ENCODE results near the gene EHBP1.

Gene EHBP1

DNA sequence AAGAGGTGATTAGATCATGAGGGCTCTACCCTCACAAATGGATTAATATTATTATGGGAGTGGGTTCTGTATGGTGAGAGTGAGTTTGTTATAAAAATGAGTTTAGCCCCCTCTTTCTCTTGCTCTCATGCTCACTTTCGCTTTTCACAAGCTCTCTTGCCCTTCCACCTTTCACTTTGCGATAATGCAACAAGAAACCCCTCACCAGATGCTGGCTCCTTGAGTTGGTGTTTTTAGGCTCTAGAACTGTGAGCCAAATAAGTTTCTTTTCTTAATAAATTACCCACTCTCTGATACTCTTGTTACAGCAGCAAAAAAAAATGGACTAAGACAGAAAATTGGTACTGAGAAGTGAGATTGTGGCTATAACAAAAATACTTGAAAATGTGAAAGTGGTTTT lies 106.5 kb downstream of the EHBP1 start:
- no peak for DNase-seq (ENCODE audit: low read depth)
- TF ChIP-seq POLR2A (IDR thresholded peaks at IDR 0.05; ENCODE audit: extremely low read depth, insufficient read length) (no peak), MYC (IDR thresholded peaks at IDR 0.05; ENCODE audit: low read depth, low read length) (no peak)
- TF ChIP-seq, protein P1, sequence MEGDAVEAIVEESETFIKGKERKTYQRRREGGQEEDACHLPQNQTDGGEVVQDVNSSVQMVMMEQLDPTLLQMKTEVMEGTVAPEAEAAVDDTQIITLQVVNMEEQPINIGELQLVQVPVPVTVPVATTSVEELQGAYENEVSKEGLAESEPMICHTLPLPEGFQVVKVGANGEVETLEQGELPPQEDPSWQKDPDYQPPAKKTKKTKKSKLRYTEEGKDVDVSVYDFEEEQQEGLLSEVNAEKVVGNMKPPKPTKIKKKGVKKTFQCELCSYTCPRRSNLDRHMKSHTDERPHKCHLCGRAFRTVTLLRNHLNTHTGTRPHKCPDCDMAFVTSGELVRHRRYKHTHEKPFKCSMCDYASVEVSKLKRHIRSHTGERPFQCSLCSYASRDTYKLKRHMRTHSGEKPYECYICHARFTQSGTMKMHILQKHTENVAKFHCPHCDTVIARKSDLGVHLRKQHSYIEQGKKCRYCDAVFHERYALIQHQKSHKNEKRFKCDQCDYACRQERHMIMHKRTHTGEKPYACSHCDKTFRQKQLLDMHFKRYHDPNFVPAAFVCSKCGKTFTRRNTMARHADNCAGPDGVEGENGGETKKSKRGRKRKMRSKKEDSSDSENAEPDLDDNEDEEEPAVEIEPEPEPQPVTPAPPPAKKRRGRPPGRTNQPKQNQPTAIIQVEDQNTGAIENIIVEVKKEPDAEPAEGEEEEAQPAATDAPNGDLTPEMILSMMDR (IDR thresholded peaks at IDR 0.05; ENCODE audit: low read depth, low read length), result no peak
- TF ChIP-seq, protein P2, sequence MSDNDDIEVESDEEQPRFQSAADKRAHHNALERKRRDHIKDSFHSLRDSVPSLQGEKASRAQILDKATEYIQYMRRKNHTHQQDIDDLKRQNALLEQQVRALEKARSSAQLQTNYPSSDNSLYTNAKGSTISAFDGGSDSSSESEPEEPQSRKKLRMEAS (IDR thresholded peaks at IDR 0.05; ENCODE audit: low read depth, low read length), result no peak

DNA sequence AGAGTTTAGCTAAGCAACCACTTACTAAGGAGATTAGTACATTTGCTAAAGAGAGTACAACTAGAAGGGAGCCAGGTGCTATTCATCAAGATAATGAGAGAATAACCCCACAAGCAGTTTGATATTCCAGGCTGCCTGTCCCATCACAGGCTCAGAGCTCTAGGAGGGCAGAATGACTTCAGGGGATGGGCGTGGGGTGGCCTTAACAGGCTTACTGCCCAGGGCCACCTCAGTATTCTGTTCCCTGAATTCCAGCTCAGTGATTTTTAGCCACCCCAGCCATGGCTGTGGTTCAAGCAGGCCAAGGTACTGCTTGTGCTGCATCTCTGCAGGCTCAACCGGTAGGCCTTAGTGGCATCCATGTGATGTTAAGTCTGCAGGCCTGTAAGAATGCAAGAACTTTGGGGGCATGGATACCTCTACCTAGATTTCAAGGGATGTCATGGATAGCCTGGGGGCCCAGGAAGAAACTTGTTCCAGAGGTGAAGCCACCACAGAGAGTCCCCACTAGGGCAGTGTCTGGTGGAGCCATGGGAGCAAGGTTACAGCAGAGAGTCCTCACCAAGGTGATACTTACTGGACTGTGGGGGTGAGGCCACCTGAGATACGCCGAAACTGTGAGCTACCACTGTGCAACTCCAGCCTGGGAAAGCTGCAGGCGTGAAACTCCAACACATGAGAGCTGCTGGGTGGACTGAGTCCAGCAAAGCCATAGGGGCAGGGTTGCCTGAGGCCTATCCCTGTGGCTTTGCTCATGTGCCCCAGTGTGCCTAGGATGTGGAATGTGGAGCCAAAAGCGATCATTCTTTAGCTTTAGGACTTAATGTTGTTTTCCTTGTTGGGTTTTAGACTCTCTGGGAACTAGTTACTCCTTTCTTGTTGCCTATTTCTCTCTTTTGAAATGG lies 107.7 kb downstream of the EHBP1 start:
- no peak overlapping the region for H3K4me3 ChIP-seq (ENCODE audit: low read depth, low read length)
- TF ChIP-seq, protein P2 (IDR thresholded peaks at IDR 0.05; ENCODE audit: low read depth, low read length), result no peak
- TF ChIP-seq MYC (IDR thresholded peaks at IDR 0.05; ENCODE audit: low read depth, low read length) (no peak), POLR2A (IDR thresholded peaks at IDR 0.05; ENCODE audit: extremely low read depth, insufficient read length) (no peak)
- TF ChIP-seq, protein P1 (IDR thresholded peaks at IDR 0.05; ENCODE audit: low read depth, low read length), result no peak
- no peak for DNase-seq (ENCODE audit: low read depth)

More for the DNA sequence above, 106.5 kb downstream of the EHBP1 start:
- H3K4me3 ChIP-seq (ENCODE audit: low read depth, low read length), result no peak overlapping the region

DNA sequence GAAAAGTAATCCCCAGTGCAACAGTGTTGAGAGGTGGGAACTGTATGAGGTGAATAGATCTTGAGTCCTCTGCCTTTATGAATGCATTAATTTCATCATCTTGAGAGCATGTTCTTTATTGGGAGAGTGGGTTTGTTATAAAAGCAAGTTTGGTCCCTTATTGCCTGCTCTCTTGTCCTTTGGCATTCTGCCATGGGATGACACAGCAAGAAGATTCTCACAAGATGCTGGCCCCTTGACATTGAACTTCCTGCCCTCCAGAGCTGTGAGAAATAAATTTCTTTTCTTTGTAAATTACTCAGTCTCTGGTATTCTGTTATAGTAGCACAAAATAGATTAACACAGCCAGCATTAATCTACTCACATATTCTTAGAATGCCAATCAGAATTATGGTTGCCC lies 108.6 kb downstream of the EHBP1 start:
- H3K4me3 ChIP-seq (ENCODE audit: low read depth, low read length), result no peak overlapping the region
- peak; percentile 15 for DNase-seq (ENCODE audit: low read depth)
- TF ChIP-seq, protein P1 (IDR thresholded peaks at IDR 0.05; ENCODE audit: low read depth, low read length), result no peak
- TF ChIP-seq MYC (IDR thresholded peaks at IDR 0.05; ENCODE audit: low read depth, low read length), result no peak
- TF ChIP-seq POLR2A (IDR thresholded peaks at IDR 0.05; ENCODE audit: extremely low read depth, insufficient read length), result no peak
- TF ChIP-seq, protein P2 (IDR thresholded peaks at IDR 0.05; ENCODE audit: low read depth, low read length), result no peak

DNA sequence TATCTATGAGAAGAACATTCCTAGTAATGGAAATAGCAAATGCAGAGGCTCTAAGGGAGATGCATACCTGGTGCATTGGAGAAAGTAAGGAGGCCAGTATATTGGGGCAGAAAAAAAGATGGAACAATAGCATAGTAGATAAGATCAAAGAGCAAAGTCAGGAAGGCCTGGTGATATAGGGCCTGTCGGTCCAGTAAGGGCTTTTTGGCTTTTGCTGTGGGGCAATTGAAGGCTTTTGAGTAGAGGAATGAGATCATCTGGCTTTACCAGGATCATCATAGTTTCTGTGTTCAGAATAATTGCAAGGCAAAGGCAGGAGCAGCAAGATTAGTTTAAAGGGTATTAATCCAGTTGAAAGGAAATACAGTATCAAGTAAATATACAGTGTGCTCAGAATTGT lies 111.8 kb downstream of the EHBP1 start:
- no peak overlapping the region for H3K4me3 ChIP-seq (ENCODE audit: low read depth, low read length)
- TF ChIP-seq, protein P1 (IDR thresholded peaks at IDR 0.05; ENCODE audit: low read depth, low read length), result no peak
- TF ChIP-seq POLR2A (IDR thresholded peaks at IDR 0.05; ENCODE audit: extremely low read depth, insufficient read length) (no peak), MYC (IDR thresholded peaks at IDR 0.05; ENCODE audit: low read depth, low read length) (no peak)
- TF ChIP-seq, protein P2 (IDR thresholded peaks at IDR 0.05; ENCODE audit: low read depth, low read length), result no peak

DNA sequence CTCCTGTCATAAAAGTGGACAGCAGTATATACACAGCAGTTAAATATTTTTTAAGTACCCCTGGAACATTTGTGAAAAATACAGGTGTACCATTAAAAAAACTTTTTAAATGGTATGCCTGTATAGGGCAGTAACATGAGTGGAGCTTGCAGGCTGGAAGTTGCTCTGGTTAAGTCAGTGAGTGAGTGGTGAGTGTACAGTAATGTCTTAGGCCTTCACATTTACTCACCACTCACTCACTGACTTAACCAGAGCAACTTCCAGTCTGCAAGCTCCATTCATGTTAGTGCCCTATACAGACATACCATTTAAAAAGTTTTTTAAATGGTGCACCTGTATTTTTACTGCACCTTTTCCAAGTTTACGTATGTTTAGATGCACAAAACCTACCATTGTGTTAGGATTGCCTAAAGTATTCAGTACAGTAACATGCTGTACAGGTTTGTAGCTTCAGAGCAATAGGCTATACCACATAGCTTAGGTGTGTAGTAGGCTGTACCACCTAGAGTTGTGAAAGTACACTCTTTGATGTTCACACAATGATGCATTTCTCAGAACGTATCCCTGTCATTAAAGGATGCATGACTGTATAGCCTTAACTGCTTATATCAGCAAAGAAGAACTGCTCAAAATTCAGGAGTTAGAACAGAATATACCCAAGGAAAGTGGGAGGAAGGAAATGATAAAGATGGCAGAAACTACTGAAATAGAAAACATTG lies 112.6 kb downstream of the EHBP1 start:
- H3K4me3 ChIP-seq (ENCODE audit: low read depth, low read length), result no peak overlapping the region
- TF ChIP-seq, protein P1 (IDR thresholded peaks at IDR 0.05; ENCODE audit: low read depth, low read length), result no peak
- TF ChIP-seq POLR2A (IDR thresholded peaks at IDR 0.05; ENCODE audit: extremely low read depth, insufficient read length) (no peak), MYC (IDR thresholded peaks at IDR 0.05; ENCODE audit: low read depth, low read length) (no peak)
- TF ChIP-seq, protein P2 (IDR thresholded peaks at IDR 0.05; ENCODE audit: low read depth, low read length), result no peak
- DNase-seq (ENCODE audit: low read depth), result no peak

More for the DNA sequence above, 111.8 kb downstream of the EHBP1 start:
- DNase-seq (ENCODE audit: low read depth), result no peak
